Neural progenitor cell (in vitro differentiated cells): Measurements from ENCODE around the gene SLC1A1. TPM values are rescaled to one million over a fixed set of nuclear protein-coding genes. Genes with fewer than 3 reads are reported as not detected.

Experiments used
- DNase-seq: peaks from one replicate; pipeline ENCODE4 v3.0.0-alpha.2; 2016; ENCODE audit warnings: low spot score
- H2AFZ ChIP-seq: fragments of 200-600 bp; sonication (generic); replicated peaks from 2 replicates; pipeline ENCODE4 v1.6.1; 2016; ENCODE audit warnings: antibody characterized with exemption
- H3F3A ChIP-seq: fragments of 200-600 bp; sonication (generic); 2 replicates; pipeline ENCODE4 v1.6.1; 2016; ENCODE audit warnings: antibody characterized with exemption, low read depth
- H3K27ac ChIP-seq: fragments of 200-600 bp; sonication (generic); 2 replicates; pipeline ENCODE4 v1.5.1; 2016; ENCODE audit warnings: mild to moderate bottlenecking
- H3K27me3 ChIP-seq: fragments of 200-600 bp; sonication (generic); 2 replicates; pipeline ENCODE4 v1.6.1; 2016; ENCODE audit warnings: mild to moderate bottlenecking, moderate library complexity
- H3K36me3 ChIP-seq: fragments of 200-600 bp; sonication (generic); 2 replicates; pipeline ENCODE4 v1.5.1; 2016
- H3K4me1 ChIP-seq: fragments of 200-600 bp; sonication (generic); 2 replicates; pipeline ENCODE4 v1.6.1; 2016; ENCODE audit warnings: mixed run types
- H3K4me2 ChIP-seq: fragments of 200-600 bp; sonication (generic); 2 replicates; pipeline ENCODE4 v1.6.1; 2016
- H3K4me3 ChIP-seq: fragments of 200-600 bp; sonication (generic); 2 replicates; pipeline ENCODE4 v1.5.1; 2016
- H3K79me2 ChIP-seq: fragments of 200-600 bp; sonication (generic); 2 replicates; pipeline ENCODE4 v1.6.1; 2016; ENCODE audit warnings: low read depth
- H3K9ac ChIP-seq: fragments of 200-600 bp; sonication (generic); 2 replicates; pipeline ENCODE4 v1.6.1; 2016
- H3K9me3 ChIP-seq: fragments of 200-600 bp; sonication (generic); 2 replicates; pipeline ENCODE4 v1.5.1; 2016; ENCODE audit warnings: low read depth
- H4K20me1 ChIP-seq: fragments of 200-600 bp; sonication (generic); 2 replicates; pipeline ENCODE4 v1.6.1; 2016; ENCODE audit warnings: low read depth
- H3K27ac Mint-ChIP-seq: 3 replicates; pipeline ENCODE4 v1.8.0; 2021; ENCODE audit warnings: mixed read lengths
- H3K27me3 Mint-ChIP-seq: 2 replicates; pipeline ENCODE4 v1.8.0; 2022; ENCODE audit warnings: low read depth, mild to moderate bottlenecking, inconsistent platforms, moderate library complexity, mixed read lengths; ENCODE audit not compliant: insufficient read depth
- H3K36me3 Mint-ChIP-seq: 3 replicates; pipeline ENCODE4 v1.8.0; 2021; ENCODE audit warnings: mixed read lengths
- H3K4me1 Mint-ChIP-seq: 3 replicates; pipeline ENCODE4 v1.8.0; 2021; ENCODE audit warnings: mixed read lengths
- H3K4me3 Mint-ChIP-seq: 3 replicates; pipeline ENCODE4 v1.8.0; 2021; ENCODE audit warnings: mild to moderate bottlenecking, moderate library complexity, mixed read lengths
- H3K9me3 Mint-ChIP-seq: 3 replicates; pipeline ENCODE4 v1.8.0; 2020; ENCODE audit warnings: mixed read lengths
- CTCF ChIP-seq: fragments of 200-600 bp; sonication (generic); IDR thresholded peaks from 2 replicates; pipeline ENCODE4 v1.5.1; 2017; ENCODE audit warnings: antibody characterized with exemption, mild to moderate bottlenecking
- EZH2 ChIP-seq: fragments of 200-600 bp; sonication (generic); IDR thresholded peaks from 2 replicates; pipeline ENCODE4 v1.6.1; 2017; ENCODE audit warnings: antibody characterized with exemption, mild to moderate bottlenecking, moderate library complexity
- EZH2phosphoT487 ChIP-seq: fragments of 200-600 bp; sonication (generic); IDR thresholded peaks from 2 replicates; pipeline ENCODE4 v1.6.1; 2017; ENCODE audit warnings: antibody characterized with exemption
- total RNA-seq: library from RNA; depleted of rRNA; stranded (reverse); fragments of >200 nt; gene quantifications from 2 replicates; pipeline ENCODE4 v1.2.3, GENCODE V29; 2015; ENCODE audit warnings: low replicate concordance

SLC1A1 gene
- total RNA-seq, 1 donor from 2014 or later, result 16.2 TPM

- peaks cover under 1% of the 10 kb centered on the region for H3K4me1 ChIP-seq
- no peaks in the 10 kb centered on the region for H4K20me1 ChIP-seq
- no peaks in the 10 kb centered on the region for H3K27me3 ChIP-seq
- H3K36me3 Mint-ChIP-seq, result no peaks in the 10 kb centered on the region
- no peaks in the 10 kb centered on the region for H3F3A ChIP-seq
- no peak for DNase-seq
- no peak overlapping the region for H3K9ac ChIP-seq
- H3K4me3 Mint-ChIP-seq, result no peak overlapping the region
- H3K36me3 ChIP-seq, result no peaks in the 10 kb centered on the region
- no peak overlapping the region for H3K27ac ChIP-seq
- TF ChIP-seq EZH2phosphoT487 (no peak), EZH2 (no peak), CTCF (no peak)
- peaks cover 2% of the 10 kb centered on the region for H3K27me3 Mint-ChIP-seq
- no peak overlapping the region for H3K27ac Mint-ChIP-seq
- no peak overlapping the region for H2AFZ ChIP-seq
- no peaks in the 10 kb centered on the region for H3K9me3 Mint-ChIP-seq
- H3K4me1 Mint-ChIP-seq, result no peaks in the 10 kb centered on the region
- H3K4me3 ChIP-seq, result no peak overlapping the region
- no peaks in the 10 kb centered on the region for H3K9me3 ChIP-seq
- no peaks in the 10 kb centered on the region for H3K79me2 ChIP-seq
- H3K4me2 ChIP-seq, result no peak overlapping the region
Observed at GRCh38 chr9:4590430-4591122, 100.3 kb downstream of the SLC1A1 start.

DNA sequence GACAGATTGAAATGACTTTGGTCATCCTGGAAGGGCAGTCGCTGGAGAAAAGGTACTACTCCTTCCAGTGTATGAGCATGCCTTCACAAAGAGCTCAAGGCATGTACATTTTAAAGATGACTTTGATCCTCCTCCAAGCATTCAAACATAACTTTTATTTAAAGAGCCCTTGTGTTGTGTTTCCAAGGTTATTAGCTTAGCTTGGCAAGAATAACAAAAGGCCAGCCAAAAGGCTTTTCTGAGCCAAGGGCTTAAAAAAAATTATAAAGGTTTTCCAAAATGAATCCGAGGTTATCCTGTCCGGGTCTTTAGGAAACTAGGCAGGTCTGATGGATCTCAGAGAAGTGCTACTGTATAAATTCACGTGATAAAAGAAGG, 100.8 kb downstream of the SLC1A1 start:
- H3K79me2 ChIP-seq, result no peaks in the 10 kb centered on the region
- Mint-ChIP-seq H3K4me3 (no peak overlapping the region), H3K27me3 (peaks cover 2% of the 10 kb centered on the region), H3K9me3 (no peaks in the 10 kb centered on the region), H3K27ac (no peak overlapping the region), H3K4me1 (no peaks in the 10 kb centered on the region), H3K36me3 (no peaks in the 10 kb centered on the region)
- peaks cover 6% of the 10 kb centered on the region for H3K4me1 ChIP-seq
- DNase-seq, result no peak
- H3K36me3 ChIP-seq, result no peaks in the 10 kb centered on the region
- no peaks in the 10 kb centered on the region for H4K20me1 ChIP-seq
- no peaks in the 10 kb centered on the region for H3K27me3 ChIP-seq
- TF ChIP-seq EZH2phosphoT487, result no peak
- no peak for TF ChIP-seq CTCF
- no peak for TF ChIP-seq EZH2
- H3K27ac ChIP-seq, result no peak overlapping the region
- H3K9me3 ChIP-seq, result no peaks in the 10 kb centered on the region
- H3F3A ChIP-seq, result no peaks in the 10 kb centered on the region
- H3K4me3 ChIP-seq, result no peak overlapping the region
- H3K4me2 ChIP-seq, result no peak overlapping the region
- H2AFZ ChIP-seq, result no peak overlapping the region
- H3K9ac ChIP-seq, result no peak overlapping the region

GRCh38 chr9:4592295-4592694, 102.0 kb downstream of the SLC1A1 start:
- H3K27me3 ChIP-seq, result no peaks in the 10 kb centered on the region
- H3K4me1 Mint-ChIP-seq, result no peaks in the 10 kb centered on the region
- H3K4me2 ChIP-seq, result no peak overlapping the region
- no peaks in the 10 kb centered on the region for H3F3A ChIP-seq
- H3K36me3 ChIP-seq, result no peaks in the 10 kb centered on the region
- no peak overlapping the region for H2AFZ ChIP-seq
- no peak overlapping the region for H3K27ac Mint-ChIP-seq
- no peaks in the 10 kb centered on the region for H3K79me2 ChIP-seq
- no peak overlapping the region for H3K9ac ChIP-seq
- no peaks in the 10 kb centered on the region for H3K36me3 Mint-ChIP-seq
- peaks cover 11% of the 10 kb centered on the region for H3K4me1 ChIP-seq
- no peak overlapping the region for H3K4me3 Mint-ChIP-seq
- no peaks in the 10 kb centered on the region for H3K9me3 ChIP-seq
- H4K20me1 ChIP-seq, result no peaks in the 10 kb centered on the region
- peaks cover 2% of the 10 kb centered on the region for H3K27me3 Mint-ChIP-seq
- H3K9me3 Mint-ChIP-seq, result no peaks in the 10 kb centered on the region
- TF ChIP-seq EZH2phosphoT487, result no peak
- TF ChIP-seq CTCF, result no peak
- no peak for TF ChIP-seq EZH2
- no peak overlapping the region for H3K27ac ChIP-seq
- DNase-seq, result no peak
- no peak overlapping the region for H3K4me3 ChIP-seq
